ENCODE data around the gene CYB561D1. TPM values are rescaled to one million over a fixed set of nuclear protein-coding genes. Genes with fewer than 3 reads are reported as not detected.

CYB561D1 gene
- total RNA-seq, 1 experiment from 2014 or later, result 5.7 TPM

DNA sequence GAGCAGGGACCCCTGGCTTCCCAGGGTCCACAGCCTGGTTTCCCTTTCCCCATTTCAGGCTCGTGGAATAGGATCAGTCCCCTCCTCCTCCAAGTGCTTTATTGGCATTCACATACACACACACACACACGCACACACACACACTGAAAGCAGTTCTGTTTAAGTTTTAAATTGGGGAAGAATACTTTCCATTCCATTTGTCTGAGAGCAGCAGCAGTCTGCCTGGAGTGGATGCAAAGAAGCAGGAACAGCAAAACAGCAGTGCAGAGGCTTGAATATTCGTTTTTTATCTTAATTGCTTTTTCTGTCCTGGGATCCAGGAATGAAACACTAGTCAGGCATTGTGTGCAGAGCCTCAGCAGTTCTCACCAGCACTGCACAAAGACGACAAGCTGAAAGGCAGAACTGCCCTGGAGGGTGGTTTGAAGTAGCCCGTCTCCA, 7.1 kb downstream of the CYB561D1 start:
- no peak for DNase-seq (ENCODE audit: low spot score)

- DNase-seq (ENCODE audit: low spot score), result no peak
These were observed 7.9 kb downstream of the CYB561D1 start for GRCh38 chr1:109501644-109502363.

GRCh38 chr1:109502364-109502851, 8.5 kb downstream of the CYB561D1 start:
- no peak for DNase-seq (ENCODE audit: low spot score)

DNA sequence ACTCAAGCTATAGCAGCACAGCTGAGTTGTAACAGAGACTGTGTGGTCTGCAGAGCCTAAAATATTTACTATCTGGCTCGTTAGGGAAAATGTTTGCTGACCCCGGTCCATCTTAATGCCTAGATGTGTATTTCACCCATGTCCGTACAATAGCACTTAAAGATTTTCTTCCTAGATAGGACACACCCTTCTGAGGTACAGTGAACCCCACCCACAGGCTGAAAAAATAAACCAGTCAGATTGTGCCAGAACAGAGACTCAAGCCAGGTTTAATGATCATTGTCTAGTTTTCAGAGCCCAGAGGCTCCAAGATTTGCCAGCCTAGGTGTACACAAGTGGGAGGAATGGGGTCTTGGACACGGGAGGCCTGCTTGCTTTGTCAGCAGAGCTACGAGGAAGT, 10.0 kb downstream of the CYB561D1 start:
- DNase-seq (ENCODE audit: low spot score), result no peak

GRCh38 chr1:109504974-109505373, 11.1 kb downstream of the CYB561D1 start:
- no peak for DNase-seq (ENCODE audit: low spot score)

DNA sequence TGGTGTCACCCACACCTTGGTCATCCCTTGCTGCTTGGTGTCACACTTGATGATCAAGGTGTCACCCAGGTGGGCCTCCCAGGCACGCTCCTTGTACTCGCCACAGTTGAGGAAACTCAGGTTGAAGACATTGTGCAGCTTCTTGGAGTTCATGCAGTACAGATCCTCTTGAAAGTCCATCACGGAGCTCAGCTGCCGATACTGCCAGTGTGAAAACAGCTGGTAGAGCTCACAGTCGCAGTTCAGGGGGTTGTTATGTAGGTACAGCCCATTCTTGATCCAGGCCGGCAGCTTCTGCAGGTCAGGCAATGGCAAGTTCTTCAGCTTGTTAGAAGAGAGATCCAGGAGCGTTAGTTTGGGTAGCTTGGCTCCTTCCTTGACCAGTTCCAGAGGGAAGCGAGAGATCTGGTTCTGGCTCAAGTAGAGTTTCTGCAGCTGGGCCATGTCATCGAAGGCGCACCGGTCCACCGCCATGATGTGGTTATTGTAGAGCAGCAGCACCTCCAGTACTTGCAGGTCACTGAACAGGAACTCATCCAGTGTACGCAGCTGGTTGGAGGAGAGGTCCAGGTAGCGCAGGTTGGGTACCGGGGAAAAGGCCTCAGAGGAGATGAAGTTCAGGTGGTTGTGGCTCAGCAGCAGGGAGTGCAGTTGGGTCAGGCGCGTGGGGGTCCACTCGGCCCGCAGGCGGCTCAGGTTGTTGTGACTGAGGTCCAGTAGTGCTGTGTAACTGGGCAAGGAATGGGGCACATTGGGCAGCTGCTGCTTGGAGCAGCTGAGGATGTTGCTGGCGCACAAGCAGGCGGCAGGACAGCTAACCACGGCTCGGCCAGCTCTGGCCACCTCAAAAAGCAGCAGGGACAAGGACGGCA, 14.3 kb downstream of the CYB561D1 start:
- no peak for DNase-seq (ENCODE audit: low spot score)

DNA sequence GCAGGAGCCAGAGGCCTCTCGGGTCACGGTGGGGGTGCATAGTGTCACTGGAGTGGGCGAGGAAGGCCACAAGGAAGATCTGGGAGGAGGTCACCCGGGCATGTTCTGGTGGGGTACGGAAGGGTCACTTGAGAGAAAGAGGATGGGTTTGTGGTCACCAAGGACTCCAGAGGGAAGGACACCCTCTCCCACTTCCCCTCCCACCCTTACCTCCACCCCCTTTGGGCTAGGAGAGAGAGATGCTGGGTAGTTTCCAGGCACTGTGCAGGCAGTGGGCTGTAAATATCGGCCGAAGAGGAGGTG, 14.9 kb downstream of the CYB561D1 start:
- no peak for DNase-seq (ENCODE audit: low spot score)

DNA sequence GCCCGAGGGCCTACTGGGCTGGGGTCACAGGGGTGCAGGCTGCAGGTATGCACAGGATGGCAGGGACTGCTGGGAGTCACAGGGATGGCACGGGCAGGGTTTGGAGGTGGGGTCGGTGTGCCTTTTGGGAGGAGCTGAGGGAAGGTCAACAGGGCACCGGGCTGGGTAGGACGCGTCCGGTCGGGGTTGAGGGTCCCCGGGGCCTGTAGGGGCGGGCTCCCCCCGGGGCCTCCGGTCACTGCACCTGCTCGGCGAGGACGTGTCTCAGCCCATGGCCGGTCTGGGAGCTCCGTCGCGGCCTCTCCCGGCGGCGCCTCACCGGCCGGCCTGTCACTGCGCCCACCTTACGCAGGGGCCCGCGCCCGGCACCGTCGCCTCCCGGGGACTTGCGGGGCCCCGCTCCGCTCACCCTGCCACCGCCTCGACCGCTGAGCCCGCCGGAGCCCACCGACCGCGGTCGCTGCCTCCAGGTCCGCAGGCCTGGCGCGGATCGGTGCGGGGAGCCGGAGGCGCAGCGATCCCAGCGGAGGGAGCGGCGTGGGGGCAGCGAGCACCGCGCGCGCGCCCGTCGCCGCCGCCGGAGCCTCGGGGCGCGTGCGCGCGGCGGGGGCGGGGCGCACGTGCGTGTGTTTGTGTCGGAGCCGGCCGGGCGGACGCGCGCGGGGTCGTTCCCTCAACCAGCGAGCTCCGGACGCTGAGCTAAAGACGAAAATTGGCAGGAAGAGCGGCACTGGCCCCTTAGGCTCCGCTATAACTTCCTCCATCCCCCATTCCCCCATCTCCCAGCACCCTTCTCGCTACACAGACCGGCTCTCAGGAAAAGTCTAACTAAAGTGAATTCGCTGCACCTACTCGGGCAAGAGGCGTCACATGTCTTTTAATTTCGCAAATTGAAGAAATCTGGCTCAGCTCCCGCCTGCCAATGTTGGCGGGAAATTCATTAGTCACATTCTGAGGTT, 15.6 kb downstream of the CYB561D1 start, which contains the start of gene AMIGO1:
Gene AMIGO1, minus strand, starts transcription at position 552 of the 959 bp plus-strand sequence. CDS start 815 bp downstream, outside the sequence.
- DNase-seq (ENCODE audit: low spot score), result no peak

- DNase-seq (ENCODE audit: low spot score), result no peak
These were observed 19.3 kb downstream of the CYB561D1 start for GRCh38 chr1:109513110-109513710.

- DNase-seq (ENCODE audit: low spot score), result no peak
These were observed 21.0 kb downstream of the CYB561D1 start for GRCh38 chr1:109514846-109515245.

GRCh38 chr1:109516872-109517271, 23.0 kb downstream of the CYB561D1 start:
- no peak for DNase-seq (ENCODE audit: low spot score)

- DNase-seq (ENCODE audit: low spot score), result no peak
These were observed 23.4 kb downstream of the CYB561D1 start for GRCh38 chr1:109517337-109517736.

GRCh38 chr1:109521002-109521951, 27.4 kb downstream of the CYB561D1 start:
- no peak for DNase-seq (ENCODE audit: low spot score)

DNA sequence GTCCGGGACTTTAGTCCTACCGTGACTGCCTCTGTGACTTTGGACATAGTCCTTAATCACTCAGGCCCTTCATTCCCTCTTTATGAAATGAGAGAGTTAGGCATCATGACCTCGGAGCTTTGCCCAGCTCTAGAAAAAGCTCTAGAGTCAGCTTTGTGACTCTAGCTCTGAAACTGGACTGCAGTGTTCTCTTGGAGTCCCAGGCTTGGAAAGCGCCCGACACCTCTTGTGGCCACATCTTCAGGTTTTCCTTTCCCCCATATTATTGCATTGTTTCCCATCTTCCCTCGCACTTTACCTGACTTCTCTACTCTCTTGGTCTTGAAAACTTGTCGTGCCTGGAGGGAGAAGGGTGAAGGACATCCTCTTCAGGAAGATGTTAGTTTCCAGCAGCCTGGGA, 28.1 kb downstream of the CYB561D1 start:
- no peak for DNase-seq (ENCODE audit: low spot score)

DNA sequence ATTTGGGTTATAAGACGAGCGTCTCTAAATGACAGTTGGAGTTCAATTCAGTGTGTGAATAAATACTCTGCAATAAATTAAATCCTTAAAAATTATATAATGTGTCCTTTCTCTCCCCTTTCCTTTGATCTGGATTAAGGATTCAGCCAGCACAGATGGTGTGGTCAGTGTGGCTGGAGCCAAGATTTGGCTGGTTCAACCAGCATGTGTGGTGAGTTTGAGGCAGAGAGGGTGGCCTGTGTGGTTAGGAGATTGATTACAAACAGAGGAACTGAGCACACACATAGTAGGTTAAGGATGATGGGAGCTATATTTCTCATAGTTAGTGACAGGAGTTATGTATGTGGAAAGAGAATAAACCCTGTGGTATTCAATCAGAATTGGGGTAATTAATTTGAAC, 29.8 kb downstream of the CYB561D1 start:
- DNase-seq (ENCODE audit: low spot score), result no peak

DNA sequence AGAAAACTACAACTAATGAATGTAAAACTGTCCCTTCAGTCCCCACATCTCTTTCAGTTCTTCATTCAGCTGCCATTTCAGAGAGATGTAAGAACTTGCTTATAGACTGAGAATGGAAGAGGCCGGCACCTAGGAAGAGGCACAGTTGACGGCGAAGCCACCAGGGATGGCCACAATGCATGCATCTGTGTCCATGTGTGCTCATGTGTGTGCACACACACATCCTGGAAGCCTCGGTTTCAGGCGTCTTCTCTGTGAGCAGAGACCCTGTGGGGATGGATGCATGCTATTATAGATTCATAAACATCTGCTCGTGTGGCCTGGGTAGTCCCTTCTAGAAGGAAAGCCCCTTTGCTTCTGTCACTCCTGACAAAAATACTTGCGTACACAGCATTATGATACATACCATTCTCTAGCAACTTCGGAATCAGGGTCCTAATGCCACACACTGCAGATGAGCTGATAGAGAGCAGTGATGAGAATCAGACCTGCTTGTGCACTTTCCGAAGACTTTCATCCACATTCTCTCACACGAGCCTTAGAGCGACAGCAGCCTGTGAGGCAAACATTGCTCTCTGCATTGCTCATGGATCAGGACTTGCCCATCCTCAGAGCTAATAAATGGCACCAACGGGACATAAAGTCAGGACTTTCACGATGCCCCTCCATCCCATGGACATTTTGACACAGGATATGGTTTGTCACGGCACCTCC, 33.4 kb downstream of the CYB561D1 start:
- no peak for DNase-seq (ENCODE audit: low spot score)

GRCh38 chr1:109527846-109528695, 34.2 kb downstream of the CYB561D1 start:
- no peak for DNase-seq (ENCODE audit: low spot score)

DNA sequence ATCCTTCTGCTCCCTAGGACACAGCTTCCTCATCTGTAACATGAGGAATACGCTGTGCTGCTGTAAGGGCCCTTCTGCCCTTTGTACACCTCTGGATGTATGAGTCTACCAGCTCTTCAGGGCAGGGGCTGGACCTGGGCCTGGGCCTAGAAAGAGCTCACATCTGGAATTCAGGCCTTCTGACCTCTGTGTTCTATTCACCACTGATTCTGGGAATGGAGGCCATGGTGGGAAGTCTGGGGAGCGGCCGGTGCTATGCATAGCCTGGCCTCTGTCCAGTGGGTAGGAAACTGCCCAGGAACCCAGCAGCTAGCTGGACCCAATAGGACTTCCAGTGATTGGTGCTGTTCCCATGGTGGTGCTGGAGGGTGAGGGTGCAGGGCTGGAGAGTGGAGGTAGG, 34.8 kb downstream of the CYB561D1 start:
- DNase-seq (ENCODE audit: low spot score), result no peak

Data from A172 (cell line).